Endodermal cell (in vitro differentiated cells): ENCODE data around the gene SLC52A1. TPM values are rescaled to one million over a fixed set of nuclear protein-coding genes. Genes with fewer than 3 reads are reported as not detected.
"Not testable (repeated sequence)": the region's sequence is repeated elsewhere in the genome, so short reads cannot be mapped to it uniquely, and the experiment has no call there.

ENCODE experiments used
- DNase-seq: peaks from one replicate; pipeline ENCODE4 v3.0.0-alpha.2; 2017
- H3K27ac ChIP-seq: 2 replicates; pipeline ENCODE4 v1.5.1; 2013; ENCODE audit warnings: mild to moderate bottlenecking, low read depth, low read length, moderate library complexity
- H3K27me3 ChIP-seq: 2 replicates; pipeline ENCODE4 v1.6.1; 2013; ENCODE audit warnings: mild to moderate bottlenecking, low read length, moderate library complexity; ENCODE audit not compliant: insufficient read depth, control insufficient read depth, poor library complexity, severe bottlenecking
- H3K36me3 ChIP-seq: 2 replicates; pipeline ENCODE4 v1.7.0; 2013; ENCODE audit warnings: mild to moderate bottlenecking, low read length, moderate library complexity; ENCODE audit not compliant: control insufficient read depth, insufficient read depth
- H3K4me1 ChIP-seq: one replicate; pipeline ENCODE4 v1.7.0; 2013; ENCODE audit warnings: low read length; ENCODE audit not compliant: control insufficient read depth, insufficient read depth
- H3K4me3 ChIP-seq: 2 replicates; pipeline ENCODE4 v1.5.1; 2013; ENCODE audit warnings: mild to moderate bottlenecking, low read length, moderate library complexity
- H3K9ac ChIP-seq: 2 replicates; pipeline ENCODE4 v1.6.1; 2013; ENCODE audit warnings: mild to moderate bottlenecking, low read length, moderate library complexity; ENCODE audit not compliant: poor library complexity, severe bottlenecking; ENCODE audit errors: extremely low read depth
- H3K9me3 ChIP-seq: 2 replicates; pipeline ENCODE4 v1.6.1; 2013; ENCODE audit warnings: mild to moderate bottlenecking, low read length, moderate library complexity; ENCODE audit not compliant: control insufficient read depth
- H3K27ac Mint-ChIP-seq: 2 replicates; pipeline ENCODE4 v1.8.0; 2020; ENCODE audit warnings: mixed read lengths
- H3K27me3 Mint-ChIP-seq: 2 replicates; pipeline ENCODE4 v1.8.0; 2021; ENCODE audit warnings: mild to moderate bottlenecking, mixed read lengths; ENCODE audit not compliant: insufficient read depth
- H3K36me3 Mint-ChIP-seq: 2 replicates; pipeline ENCODE4 v1.8.0; 2020; ENCODE audit warnings: low read depth, mixed read lengths
- H3K4me1 Mint-ChIP-seq: 2 replicates; pipeline ENCODE4 v1.8.0; 2020; ENCODE audit warnings: mixed read lengths
- H3K4me3 Mint-ChIP-seq: 2 replicates; pipeline ENCODE4 v1.8.0; 2020; ENCODE audit warnings: mild to moderate bottlenecking, moderate library complexity, mixed read lengths
- H3K9me3 Mint-ChIP-seq: 2 replicates; pipeline ENCODE4 v1.8.0; 2020; ENCODE audit warnings: mild to moderate bottlenecking, mixed read lengths
- WGBS, 2 experiments: methylation state at CpG; one replicate each; pipeline versions ENCODE4 v1.1.5 to v1.1.7; 2013; ENCODE audit warnings: missing lambda C conversion rate in 2 of 2, mixed read lengths in 1 of 2; ENCODE audit not compliant: insufficient coverage in 1 of 2, insufficient read length in 1 of 2; 5-methylcytosine and 5-hydroxymethylcytosine counted together
- total RNA-seq, 2 donors: library from RNA; stranded (reverse); fragmentation: NEBNext Ultra II Directional in 1 of 2; extraction: Animal tissue kit (Norgen Biotek cat#: 25700) in 1 of 2; gene quantifications; 2 replicates in 1 of 2; 3 replicates in 1 of 2; pipeline ENCODE4 v1.2.1, GENCODE V29; 2021
- TF ChIP-seq, protein P1 (sequence below): fragments of 200-600 bp; sonication (generic); conservative IDR thresholded peaks from 2 replicates; pipeline ENCODE4 v1.5.0; 2021; ENCODE audit warnings: antibody characterized with exemption, mild to moderate bottlenecking

Gene SLC52A1
- total RNA-seq, 2 donors from 2014 or later = 0.13 TPM; not detected in 1

DNA sequence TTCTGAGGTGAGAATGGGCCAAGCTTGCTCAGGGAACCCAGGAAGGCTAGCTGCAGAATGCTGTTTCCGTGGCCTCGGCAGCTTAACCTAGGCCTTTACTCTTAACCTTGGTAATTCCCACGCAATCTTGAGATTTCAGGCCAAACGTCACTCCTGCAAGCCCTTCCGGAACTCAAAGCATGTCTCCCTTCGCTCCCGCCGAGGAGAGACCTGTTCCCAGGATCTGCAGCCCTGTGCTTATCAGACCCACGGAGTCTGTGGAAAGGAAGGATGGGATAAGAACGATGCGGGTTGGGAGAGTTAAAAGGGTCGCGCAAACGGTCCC lies 42.5 kb upstream of the SLC52A1 start:
- Histone ChIP-seq H3K9me3 (peaks cover 7% of the 10 kb centered on the region), H3K4me3 (no peak overlapping the region), H3K36me3 (no peaks in the 10 kb centered on the region), H3K27me3 (no peaks in the 10 kb centered on the region), H3K4me1 (no peaks in the 10 kb centered on the region), H3K9ac (no peak overlapping the region), H3K27ac (no peak overlapping the region)
- H3K9me3 Mint-ChIP-seq = peaks cover 28% of the 10 kb centered on the region
- 96% methylated on average over 14 of the region's 14 CpGs for WGBS, 2 experiments
- H3K36me3 Mint-ChIP-seq = peaks cover 1% of the 10 kb centered on the region
- H3K4me3 Mint-ChIP-seq = peak overlapping the region; percentile 59
- TF ChIP-seq, protein P1, sequence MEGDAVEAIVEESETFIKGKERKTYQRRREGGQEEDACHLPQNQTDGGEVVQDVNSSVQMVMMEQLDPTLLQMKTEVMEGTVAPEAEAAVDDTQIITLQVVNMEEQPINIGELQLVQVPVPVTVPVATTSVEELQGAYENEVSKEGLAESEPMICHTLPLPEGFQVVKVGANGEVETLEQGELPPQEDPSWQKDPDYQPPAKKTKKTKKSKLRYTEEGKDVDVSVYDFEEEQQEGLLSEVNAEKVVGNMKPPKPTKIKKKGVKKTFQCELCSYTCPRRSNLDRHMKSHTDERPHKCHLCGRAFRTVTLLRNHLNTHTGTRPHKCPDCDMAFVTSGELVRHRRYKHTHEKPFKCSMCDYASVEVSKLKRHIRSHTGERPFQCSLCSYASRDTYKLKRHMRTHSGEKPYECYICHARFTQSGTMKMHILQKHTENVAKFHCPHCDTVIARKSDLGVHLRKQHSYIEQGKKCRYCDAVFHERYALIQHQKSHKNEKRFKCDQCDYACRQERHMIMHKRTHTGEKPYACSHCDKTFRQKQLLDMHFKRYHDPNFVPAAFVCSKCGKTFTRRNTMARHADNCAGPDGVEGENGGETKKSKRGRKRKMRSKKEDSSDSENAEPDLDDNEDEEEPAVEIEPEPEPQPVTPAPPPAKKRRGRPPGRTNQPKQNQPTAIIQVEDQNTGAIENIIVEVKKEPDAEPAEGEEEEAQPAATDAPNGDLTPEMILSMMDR = no peak
- H3K27me3 Mint-ChIP-seq = peaks cover 36% of the 10 kb centered on the region
- peaks cover 3% of the 10 kb centered on the region for H3K4me1 Mint-ChIP-seq
- H3K27ac Mint-ChIP-seq = no peak overlapping the region
- DNase-seq = no peak

DNA sequence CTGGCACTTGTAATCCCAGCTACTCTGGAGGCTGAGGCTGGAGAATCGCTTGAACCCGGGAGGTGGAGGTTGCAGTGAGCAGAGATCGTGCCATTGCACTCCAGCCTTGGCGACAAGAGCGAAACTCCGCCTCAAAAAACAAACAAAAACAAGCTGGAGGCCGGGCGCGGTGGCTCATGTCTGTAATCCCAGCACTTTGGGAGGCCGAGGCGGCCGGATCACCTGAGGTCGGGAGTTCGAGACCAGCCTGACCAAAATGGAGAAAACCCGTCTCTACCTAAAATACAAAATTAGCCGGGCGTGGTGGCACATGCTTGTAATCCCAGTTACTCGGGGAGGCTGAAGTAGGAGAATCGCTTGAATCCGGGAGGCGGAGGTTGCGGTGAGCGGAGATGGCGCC lies 42.0 kb upstream of the SLC52A1 start:
- H3K27me3 ChIP-seq, H3K4me1 ChIP-seq, H3K36me3 ChIP-seq, H3K9me3 ChIP-seq, H3K9ac ChIP-seq, H3K27ac ChIP-seq, DNase-seq, H3K4me3 Mint-ChIP-seq, H3K27ac Mint-ChIP-seq, H3K4me1 Mint-ChIP-seq, H3K36me3 Mint-ChIP-seq, H3K4me3 ChIP-seq: not testable (repeated sequence)
- Mint-ChIP-seq H3K9me3 (peaks cover 28% of the 10 kb centered on the region), H3K27me3 (peaks cover 38% of the 10 kb centered on the region)
- 97 to 98% methylated on average over 20 to 24 of the region's 24 CpGs for WGBS, 2 experiments

DNA sequence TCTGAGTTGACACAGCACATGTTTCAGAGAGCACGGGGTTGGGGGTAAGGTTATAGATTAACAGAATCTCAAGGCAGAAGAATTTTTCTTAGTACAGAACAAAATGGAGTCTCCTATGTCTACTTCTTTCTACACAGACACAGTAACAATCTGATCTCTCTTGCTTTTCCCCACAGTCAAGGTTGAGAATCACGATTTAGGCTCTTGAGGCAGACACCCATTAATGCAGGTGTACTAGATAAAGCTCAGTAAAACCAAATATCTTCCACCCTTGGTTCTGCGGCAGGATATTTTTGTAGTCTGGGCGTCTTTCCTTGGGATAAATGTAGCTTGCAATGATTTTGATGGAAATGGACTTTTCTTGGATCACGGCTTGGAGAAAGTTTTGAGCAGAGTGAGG lies 40.2 kb upstream of the SLC52A1 start:
- H3K27me3 Mint-ChIP-seq = peaks cover 45% of the 10 kb centered on the region
- peak overlapping the region; percentile 3 for H3K27ac Mint-ChIP-seq
- H3K36me3 Mint-ChIP-seq, H3K9ac ChIP-seq, H3K4me3 ChIP-seq, DNase-seq, H3K4me3 Mint-ChIP-seq, H3K36me3 ChIP-seq, H3K4me1 Mint-ChIP-seq, H3K27me3 ChIP-seq, H3K4me1 ChIP-seq, H3K9me3 ChIP-seq, H3K27ac ChIP-seq: not testable (repeated sequence)
- peaks cover 28% of the 10 kb centered on the region for H3K9me3 Mint-ChIP-seq
- WGBS, 2 experiments = 96 to 100% methylated on average over 1 to 4 of the region's 5 CpGs

DNA sequence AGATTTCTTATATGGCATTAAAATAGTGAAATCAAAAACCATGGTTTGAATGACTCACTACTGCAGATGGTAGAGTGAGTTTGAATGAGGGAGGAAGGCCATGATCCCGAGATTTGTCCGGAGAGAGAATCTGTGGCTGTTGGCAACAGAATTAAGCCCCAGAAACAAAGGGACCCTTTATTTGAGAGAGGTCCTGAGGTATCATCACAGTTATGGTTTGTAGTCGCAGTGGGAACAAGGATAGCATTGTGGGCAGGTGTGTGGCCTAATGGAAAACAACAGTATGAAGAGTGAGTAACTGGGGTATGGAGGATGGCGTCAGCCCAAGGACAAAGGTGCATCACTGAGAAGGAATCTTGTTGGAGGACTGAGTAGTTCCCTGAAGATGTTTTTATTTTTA lies 34.5 kb upstream of the SLC52A1 start:
- H3K27ac Mint-ChIP-seq = no peak overlapping the region
- Histone ChIP-seq H3K4me3 (no peak overlapping the region), H3K27ac (no peak overlapping the region), H3K9ac (no peak overlapping the region), H3K9me3 (no peaks in the 10 kb centered on the region), H3K36me3 (no peaks in the 10 kb centered on the region), H3K27me3 (no peaks in the 10 kb centered on the region), H3K4me1 (no peaks in the 10 kb centered on the region)
- H3K4me3 Mint-ChIP-seq = no peak overlapping the region
- no peaks in the 10 kb centered on the region for H3K9me3 Mint-ChIP-seq
- peaks cover 3% of the 10 kb centered on the region for H3K4me1 Mint-ChIP-seq
- 93 to 100% methylated on average over 3 to 4 of the region's 4 CpGs for WGBS, 2 experiments
- no peak for DNase-seq
- no peaks in the 10 kb centered on the region for H3K36me3 Mint-ChIP-seq
- TF ChIP-seq, protein P1 = no peak
- H3K27me3 Mint-ChIP-seq = peaks cover 25% of the 10 kb centered on the region
